ENCODE measurements around the gene TMEM151B.

TMEM151B gene

DNA sequence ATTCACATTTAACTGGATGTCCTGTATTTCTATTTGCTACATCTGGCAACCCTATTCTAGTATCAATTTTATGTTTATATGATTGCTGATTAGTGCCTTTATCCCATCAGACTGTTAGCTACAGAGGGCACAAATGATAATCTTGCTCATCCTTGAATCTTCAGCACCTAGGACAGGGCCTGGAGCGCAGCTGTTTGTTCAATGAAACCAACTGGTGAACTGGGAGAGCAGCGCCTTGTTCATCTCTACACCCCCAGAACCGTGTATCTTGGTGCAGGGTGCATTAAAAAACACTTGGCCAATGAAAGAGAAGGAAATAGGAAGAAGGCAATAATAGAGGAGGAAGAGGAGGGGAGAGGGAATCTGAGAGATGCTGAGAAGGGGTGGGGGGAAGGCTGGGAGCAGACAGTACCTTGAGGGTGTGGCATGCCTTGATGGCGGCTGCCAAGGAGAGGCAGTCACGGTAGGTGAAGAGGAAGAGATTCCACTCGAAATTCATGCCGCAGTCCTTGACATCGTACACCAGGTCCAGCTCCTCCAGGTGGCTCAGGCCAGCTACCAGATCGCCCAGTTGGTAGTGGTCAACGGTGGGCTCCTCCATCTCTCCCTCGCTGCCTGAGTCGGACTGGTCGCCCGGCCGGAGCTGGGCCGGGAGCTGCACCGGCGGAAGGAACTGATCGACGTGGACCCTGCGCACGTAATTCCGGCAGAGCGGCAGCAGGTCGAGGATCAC, 15.5 kb downstream of the TMEM151B start:
- DNase-seq = no peak

DNA sequence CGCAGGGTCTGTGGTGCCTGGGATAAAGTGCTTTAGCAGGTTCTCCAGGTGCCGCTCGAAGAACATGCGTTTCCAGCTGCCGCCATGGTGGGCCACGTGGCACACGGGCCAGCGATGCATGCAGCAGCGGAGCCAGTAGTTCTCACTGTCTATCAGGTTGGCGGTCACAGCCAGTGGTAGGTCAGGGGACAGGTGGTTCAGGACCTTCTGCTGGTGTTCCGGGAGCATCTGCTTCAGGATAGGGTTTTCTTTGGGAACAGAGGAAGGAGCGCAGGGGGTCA, 16.0 kb downstream of the TMEM151B start:
- no peak for DNase-seq

- DNase-seq = no peak
Measured at GRCh38 chr6:44286747-44287146, 16.5 kb downstream of the TMEM151B start.

- no peak for DNase-seq
Measured at GRCh38 chr6:44289726-44290260, 19.5 kb downstream of the TMEM151B start.

GRCh38 chr6:44291841-44292240, 21.6 kb downstream of the TMEM151B start:
- DNase-seq = no peak

DNA sequence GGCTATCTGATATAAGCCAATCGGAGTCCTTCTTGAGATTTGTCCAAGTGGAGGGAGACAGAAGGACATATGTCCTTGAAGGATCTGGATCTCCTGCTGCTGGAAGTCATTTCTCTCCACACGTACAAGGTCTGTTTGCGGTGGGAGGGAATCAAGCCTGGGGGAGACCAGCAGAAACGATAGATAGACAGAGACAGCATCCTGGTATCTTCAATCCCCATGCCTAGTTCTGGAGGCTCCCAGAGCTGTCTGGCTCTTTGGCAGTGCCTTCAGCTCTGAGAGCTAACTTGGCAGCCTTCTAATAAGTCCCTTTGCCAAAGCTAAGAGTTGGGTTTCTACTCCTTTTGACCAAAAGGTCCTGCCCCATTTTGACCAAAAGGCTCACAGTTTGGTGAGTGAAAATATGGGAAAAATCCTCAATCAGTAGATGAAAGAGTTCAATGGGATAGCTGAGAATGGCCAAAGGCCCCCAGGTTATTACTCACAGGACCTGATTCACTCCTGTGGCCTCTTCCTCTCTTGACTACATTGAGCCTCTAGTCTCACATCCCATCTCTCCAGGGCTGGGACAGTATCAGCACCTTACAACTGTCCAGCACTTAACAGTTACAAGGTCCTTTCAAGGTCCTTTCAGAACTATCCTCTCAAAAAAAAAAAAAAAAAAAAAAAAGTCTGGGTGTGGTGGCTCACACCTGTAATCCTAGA, 22.6 kb downstream of the TMEM151B start:
- DNase-seq = no peak

DNA sequence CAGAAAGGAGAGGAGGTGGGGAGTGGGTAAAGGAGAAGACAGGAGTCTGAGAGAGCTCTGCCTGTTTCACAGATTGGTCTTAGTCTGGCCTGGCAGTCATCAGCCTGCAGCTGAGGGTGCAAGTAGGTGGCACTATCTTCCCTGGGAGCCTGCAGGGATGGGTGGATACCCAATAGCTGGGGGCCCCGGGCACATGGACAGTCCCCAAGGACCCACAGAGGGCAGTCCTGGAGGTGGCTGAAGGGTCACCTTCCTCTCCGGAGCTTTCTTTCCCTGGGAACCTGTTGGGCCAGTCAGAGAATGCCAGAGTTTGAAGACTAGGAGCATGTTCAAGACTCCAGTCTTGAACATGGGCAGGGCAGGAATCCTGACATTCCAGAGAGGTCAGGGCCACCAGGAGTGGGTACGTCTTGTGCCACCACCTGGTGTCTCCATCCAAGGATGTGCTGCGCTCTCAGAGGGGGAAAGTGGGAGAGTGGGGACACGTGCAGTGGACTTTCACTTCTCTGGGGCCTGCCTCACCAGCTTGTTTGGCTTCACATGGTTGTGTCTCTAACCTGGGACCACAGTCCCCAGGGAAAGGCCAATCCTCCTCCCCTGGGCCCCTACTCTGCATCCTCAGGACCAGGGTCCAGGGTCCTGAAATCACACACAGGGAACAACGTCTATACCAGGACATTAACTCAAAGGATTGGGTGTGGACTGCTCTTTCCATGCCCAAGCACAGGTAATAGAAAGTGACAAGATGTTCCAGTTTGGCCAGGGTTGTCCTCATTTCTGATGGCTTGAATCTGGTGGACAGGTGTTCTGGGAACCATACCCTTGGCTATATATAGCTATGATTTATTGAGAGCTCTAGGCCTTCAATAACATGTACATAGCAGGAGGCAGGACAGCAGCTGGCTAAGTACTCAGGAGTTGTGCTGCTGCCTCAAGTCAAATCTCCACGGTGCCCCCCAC, 24.9 kb downstream of the TMEM151B start:
- DNase-seq = no peak

GRCh38 chr6:44297063-44298038, 27.1 kb downstream of the TMEM151B start:
- peak; percentile 58 for DNase-seq

- DNase-seq = no peak
Measured at GRCh38 chr6:44298055-44298803, 28.0 kb downstream of the TMEM151B start.

GRCh38 chr6:44298864-44299263, 28.6 kb downstream of the TMEM151B start:
- no peak for DNase-seq

GRCh38 chr6:44300292-44300823, 30.1 kb downstream of the TMEM151B start:
- no peak for DNase-seq

DNA sequence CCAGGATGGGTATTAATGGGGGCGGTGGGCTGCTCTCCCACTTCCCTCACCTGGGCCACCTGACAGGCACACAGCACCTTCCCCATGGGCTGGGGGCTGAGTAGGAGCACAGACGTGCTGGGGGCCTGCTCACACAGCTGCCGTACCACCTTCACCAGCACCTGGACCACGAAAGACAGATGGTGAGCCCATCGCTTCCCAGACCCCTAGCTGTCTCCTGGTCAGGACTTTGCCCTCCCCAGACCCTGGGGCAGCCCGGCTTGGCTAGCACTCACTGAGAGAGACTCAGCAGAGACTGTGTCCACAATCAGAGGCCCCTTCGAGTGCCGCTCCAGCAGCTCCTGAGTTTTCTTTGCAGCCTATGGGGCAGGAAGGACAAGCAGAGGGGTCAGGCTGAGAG, 30.9 kb downstream of the TMEM151B start:
- no peak for DNase-seq

DNA sequence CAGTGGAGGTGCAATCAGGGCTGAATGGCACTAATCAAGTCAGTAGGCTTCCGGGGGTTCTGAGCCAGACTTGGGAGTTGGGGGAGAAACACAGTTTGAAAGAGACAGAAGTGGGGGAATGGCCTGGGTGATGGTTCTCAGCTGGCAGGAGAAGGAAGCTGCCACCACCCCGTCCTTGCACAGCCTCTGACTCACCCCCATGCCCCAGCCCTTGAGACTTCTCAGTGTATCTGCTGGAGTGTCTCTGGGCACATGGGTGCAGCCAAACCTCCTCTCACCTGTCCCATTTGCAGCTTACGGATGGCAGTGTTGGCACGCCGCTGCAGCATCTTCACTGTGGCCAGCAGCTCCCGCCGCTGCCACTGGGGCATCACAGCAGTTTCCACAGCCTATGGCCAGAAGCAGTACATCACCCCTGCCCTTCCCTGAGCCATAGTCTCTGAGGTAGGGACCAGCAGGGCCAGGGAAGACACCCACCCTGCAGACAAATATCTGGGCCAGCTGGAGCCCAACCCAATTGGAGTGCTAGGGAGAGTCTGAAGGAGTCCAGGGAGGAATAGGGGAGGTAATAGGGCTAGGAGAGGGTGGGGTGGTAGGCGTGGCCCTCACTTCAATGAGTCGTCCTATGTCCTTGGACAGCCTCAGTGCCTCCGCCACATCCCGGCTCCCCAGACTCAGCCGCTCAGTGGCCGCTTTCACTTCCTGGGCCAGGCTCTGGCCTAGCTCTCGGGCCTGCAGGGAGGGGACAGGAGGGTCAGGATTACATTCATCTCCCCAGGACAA, 31.7 kb downstream of the TMEM151B start:
- no peak for DNase-seq

DNA sequence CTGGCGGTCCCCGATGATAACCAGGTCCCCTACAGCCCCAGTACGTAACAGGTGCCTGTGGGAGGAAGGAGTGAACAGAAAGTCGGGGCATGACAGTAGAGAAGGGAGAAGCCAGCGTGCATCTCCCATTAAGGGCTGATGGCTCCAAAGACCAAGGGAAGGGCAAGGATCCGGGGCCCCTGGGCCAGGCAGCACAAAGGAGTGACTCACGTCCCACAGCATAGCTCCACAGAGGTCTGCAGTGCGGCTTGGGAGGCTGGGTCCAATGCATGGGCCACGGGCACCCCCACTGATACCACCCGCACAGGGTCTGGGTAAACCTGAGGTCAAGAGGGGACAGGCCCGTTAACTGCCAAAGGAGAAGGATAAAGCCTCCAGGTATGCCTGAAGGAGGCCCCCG, 32.6 kb downstream of the TMEM151B start:
- no peak for DNase-seq

- DNase-seq = no peak
Measured at GRCh38 chr6:44303842-44304241, 33.6 kb downstream of the TMEM151B start.

- DNase-seq = peak; percentile 19
Measured at GRCh38 chr6:44304282-44305199, 34.3 kb downstream of the TMEM151B start.

GRCh38 chr6:44305200-44305725, 35.0 kb downstream of the TMEM151B start:
- DNase-seq = no peak

DNA sequence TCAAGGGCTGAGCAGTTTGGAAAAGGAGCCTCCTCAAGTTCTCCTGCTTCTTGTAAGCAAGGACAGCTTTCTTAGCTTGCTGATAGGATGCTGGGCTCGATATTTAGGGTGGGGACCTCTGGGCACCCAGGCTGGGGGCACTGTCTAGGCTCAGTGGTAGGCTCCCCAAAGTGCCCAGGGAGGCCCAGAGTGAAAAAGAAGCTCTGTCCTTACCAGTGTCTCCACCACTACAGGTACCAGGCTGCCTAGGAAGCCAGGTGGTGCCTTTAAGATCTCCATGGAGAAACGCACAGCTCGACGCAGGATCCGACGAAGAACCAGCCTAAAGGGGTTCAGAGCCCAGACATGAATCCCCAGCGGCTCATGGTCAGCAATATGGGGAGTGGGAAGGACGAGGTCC, 36.5 kb downstream of the TMEM151B start:
- no peak for DNase-seq

GRCh38 chr6:44307217-44307616, 37.0 kb downstream of the TMEM151B start:
- DNase-seq = no peak
